ENCODE results near the gene SLC9A8.
"Not testable (repeated sequence)": the region's sequence is repeated elsewhere in the genome, so short reads cannot be mapped to it uniquely, and the experiment has no call there.

SLC9A8 gene

DNA sequence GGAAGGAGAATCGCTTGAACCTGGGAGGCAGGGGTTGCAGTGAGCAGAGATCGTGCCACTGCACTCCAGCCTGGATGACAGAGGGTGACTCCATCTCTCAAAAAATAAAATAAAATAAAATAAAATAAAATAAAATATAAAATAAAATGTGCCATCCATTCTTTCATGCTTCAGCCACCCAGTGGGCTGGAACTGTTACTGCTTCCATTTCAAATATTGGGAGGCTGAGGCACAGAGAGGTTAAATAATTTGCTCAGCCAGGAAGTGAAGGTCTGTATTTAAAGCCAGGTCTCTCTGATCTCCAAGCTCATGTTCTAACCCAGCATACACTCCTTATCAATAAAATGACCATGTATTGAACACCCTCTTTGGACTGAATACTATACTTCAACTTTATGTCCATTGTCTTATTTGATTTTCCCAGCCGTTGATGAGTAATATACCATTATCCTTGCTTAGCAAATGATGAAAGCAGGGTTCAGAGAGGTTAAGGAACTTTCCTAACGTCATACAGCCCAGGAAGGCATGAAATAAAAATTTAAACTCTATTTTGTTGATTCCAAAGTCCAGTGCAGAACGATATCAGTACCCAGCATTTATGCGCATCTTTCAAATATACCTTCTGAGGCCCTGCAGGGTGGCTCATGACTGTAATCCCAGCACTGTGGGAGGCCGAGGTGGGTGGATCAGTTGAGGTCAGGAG is 25.8 kb upstream of the SLC9A8 start:
- DNase-seq = no peak

DNA sequence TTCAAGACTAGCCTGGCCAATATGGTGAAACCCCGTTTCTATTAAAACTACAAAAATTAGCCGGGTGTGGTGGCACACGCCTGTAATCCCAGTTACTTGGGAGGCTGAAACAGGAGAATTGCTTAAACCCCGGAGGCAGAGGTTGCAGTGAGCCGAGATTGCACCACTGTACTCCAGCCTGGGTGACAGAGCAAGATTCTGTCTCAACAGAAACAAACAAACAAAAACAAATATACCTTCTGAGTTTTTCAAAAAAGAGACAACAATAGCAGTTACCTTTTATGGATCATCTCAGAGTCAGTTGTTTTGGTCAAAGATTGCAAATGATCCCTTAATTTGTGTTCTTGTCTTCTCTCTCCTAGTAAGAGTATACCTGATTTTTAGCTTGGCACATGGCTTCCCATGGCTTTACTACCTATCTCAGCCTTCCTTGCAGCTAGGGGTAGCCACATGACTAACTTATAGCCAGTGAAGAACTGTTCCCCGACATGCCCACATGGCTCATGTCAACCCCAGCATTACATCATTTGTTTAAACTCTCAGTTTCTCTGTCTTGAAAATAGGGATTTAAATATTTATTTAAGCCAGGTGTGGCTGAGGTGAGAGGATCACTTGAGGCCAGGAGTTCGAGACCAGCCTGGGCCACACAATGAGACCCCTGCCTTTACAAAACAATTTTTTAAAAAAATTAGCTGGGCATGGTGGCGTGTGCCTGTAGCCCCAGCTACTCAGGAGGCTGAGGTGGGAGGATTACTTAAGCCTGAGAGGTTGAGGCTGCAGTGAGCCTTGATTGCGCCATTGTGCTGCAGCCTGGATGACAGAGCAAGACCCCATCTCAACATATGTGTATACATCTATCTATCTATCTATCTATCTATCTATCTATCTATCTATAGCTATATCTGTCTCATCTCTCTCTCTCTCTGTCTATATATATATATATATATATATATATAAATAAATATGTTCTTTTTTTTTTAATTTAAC is 25.0 kb upstream of the SLC9A8 start:
- DNase-seq = no peak

DNA sequence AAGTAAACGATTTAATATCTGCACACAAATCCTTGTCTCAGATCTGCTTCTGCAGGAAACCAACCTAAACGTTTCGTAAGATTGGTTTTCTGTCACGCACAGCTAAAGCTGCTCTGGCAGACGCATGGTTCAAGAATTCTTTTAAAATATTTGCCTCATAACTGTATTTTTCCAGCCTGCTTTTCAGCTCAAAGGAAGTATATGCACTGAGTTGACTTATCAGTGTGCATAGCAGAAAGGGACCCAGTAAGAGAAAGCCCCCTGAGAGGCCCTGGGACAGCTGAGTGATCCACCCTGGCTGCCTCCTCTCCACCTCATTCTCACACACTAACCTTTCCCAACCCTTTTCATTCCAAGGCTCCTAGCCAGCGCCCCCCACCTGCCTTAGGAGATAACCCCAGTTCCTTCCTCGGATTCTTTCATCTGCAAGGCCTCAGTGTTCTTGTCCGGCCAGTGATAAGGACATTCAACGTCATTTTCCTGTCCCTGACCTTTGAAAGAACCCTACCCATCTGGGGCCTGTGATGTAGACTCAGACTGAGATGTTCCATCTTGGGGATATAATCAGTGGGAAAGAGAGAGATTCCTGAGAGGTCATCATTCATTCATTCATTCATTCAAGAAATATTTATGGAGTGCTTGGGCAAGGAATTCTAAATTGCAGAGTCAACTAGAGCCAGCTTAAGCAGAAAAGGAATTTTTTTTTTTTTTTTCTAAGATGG is 22.4 kb upstream of the SLC9A8 start:
- DNase-seq = no peak

DNA sequence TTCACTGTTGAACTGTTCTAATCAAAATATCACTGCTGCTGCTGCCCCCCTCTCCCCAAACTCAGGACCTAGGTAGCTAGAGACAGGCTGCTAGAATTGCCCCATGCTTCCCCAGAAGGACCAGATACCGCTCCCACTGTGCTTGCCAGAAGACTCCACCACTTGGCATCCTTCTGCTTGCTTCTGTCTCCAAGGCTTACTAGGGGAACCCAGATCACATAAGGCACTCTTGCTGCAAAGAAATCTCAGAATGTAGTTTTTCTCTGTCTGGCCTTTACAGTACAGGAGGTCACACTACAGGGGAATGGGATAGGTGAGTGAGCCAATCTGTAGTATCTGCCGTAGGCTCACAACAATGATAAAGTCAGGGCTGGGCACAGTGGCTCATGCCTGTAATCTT is 21.5 kb upstream of the SLC9A8 start:
- no peak for DNase-seq

DNA sequence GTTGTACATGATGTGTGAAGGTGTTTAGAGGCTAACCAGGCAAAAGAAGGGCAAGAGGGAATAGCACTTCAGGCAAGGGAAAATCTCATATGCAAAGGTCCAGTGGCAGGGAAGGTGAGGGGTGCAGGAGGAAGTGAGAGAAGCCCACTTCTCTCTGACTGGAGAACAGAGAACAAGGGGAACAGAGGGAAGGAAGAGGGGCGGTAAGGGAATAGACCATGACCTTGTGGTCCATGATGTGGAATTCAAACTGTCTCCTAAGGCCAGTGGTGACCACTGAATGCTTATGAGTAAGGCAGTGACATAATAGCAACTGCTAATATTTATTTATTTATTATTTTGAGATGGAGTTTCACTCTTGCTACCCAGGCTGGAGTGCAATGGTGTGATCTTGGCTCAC is 20.6 kb upstream of the SLC9A8 start:
- DNase-seq = no peak

DNA sequence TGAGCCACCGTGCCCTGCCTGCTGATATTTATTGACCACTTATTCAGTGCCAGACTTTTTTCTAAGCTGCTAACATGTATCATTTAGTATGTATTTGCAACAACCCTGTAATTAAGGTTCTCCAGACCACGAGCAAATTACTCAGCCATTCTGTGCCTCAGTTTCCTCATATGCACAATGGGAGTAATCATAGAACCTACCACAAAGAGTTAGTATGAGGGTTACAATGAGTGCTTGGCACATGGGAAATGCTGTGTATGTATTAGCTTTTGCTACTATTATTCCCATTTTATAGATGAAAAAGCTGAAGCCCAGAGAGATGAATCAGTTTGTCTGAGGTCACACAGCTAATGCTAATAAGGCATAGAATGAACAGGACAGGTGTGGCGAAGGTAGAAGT is 20.0 kb upstream of the SLC9A8 start:
- DNase-seq = no peak

DNA sequence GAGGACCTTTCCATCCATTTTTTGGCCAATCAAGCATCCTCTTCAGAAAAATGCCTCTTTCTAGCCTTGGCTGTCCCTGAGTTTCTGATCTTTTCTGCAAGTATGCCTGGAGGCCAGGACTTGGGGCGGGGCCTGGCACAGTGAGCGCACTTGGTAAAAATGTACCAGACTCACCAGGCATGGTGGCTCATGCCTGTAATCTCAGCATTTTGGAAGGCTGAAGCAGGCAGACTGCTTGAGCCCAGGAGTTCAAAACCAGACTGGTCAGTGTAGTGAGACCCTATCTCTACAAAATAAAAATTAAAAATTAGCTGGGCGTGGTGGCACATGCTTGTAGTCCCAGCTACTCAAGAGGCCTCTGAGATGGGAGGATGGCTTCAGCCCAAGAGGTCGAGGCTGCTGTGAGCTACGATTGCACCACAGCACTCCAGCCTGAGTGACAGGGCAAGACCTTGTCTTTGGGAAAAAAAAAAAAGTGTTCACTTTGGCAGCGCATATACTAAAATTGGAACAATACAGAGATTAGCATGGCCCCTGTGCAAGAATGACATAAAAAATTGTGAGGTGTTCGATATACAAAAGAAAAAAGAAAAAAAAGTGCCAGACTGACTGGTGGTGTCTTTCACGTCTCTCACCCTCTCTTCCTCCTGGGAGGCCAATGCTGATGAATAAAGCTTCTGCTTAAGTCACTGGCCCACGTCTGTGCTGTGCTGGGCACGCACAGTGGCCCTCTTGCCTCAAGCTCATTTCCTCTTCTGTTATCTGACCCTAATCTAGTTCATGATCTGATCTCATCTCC is 18.1 kb upstream of the SLC9A8 start:
- DNase-seq = no peak

DNA sequence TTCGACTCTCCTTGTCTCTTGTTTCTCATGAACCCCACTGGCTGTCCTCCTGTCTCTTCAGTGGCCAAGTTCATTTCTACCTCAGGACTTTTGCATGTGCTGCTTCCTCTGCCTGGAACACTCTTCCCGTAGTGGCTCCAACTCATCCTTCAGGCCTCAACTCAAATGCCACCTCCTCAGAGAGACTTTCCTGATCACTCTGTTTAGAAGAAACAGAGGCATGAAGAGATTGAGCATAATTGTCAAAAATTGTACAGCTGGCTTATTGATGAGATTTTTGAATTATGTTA is 17.5 kb upstream of the SLC9A8 start:
- DNase-seq = no peak

DNA sequence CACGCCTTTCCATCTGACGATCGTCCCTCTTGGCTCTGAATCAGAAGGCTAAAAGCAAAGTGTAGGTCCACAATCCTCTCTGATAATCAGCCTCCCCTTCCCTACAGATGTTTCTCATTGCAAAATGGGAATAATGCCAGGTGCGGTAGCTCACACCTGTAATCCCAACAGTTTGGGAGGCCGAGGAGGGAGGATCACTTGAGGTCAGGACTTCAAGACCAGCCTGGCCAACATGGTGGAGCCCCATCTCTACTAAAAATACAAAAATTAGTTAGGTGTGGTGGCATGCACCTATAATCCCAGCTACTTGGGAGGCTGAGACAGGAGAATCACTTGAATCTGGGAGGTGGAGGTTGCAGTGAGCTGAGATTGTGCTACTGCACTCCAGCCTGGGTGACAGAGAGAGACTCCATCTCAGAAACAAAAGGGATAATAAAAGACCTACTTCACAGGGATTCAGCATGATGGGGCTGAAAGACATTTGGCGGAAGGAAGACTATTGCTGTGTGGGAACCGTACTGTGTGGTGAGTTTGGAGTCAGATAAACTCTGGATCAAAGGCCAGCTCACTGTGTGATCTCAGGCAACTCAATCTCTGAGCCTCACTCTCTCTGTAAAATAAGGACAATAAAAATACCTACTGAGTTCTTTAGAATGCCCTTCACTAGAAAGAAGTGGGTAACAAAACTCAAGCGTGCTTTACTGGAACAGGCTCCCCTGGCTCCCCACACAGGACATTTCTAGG is 15.9 kb upstream of the SLC9A8 start:
- DNase-seq = no peak

DNA sequence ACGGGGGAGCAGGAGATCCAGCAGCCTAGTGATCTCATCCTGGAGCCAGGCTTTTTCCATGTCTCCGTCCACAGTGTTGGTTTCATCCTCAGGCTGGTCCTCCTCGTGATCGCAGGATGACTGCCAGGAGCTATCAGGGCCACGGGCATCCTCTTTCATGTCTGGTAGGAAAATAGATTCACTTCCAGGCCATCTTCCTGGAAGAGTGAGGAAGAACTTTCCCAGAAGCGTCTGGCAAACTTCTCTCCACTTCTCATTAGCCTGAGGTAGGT is 15.3 kb upstream of the SLC9A8 start:
- no peak for DNase-seq

DNA sequence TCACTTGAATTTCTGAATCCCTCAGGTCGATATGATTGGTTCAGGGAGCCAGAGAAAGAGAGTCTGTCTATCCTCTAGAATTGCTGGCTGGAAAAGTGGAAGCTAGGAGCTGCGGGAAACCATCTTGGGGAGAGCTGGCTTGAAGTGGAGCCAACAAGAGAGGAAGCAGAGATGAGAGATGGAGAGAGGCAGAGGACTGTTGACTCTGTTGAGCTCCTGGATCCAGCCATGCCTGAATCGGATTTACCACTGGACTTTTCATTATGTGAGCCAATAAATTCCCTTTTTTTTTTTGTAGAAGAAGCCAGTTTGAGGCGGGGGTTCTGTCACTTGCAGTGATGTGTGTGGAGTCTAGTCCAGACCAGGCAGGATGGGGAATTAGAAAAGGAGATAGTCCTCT is 13.9 kb upstream of the SLC9A8 start:
- DNase-seq = no peak

DNA sequence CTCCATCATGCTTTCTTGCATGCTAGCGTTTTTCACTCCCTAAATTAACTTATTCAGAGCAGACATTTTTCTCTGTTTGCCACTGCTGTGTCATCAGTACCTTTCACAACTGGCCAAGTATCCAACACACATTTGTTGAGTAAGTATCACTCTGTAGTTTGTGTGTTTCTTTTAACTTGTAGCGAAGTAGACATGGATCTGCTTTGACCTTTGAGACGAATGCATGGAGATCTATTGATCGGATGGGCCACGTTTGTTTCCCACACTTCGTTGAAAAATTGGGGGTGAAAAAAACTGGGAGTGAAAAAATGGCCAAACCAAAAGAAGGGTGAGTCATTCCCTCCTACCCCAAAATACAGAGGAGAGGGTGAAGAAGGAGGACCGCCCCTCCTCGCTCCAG is 12.9 kb upstream of the SLC9A8 start:
- no peak for DNase-seq

DNA sequence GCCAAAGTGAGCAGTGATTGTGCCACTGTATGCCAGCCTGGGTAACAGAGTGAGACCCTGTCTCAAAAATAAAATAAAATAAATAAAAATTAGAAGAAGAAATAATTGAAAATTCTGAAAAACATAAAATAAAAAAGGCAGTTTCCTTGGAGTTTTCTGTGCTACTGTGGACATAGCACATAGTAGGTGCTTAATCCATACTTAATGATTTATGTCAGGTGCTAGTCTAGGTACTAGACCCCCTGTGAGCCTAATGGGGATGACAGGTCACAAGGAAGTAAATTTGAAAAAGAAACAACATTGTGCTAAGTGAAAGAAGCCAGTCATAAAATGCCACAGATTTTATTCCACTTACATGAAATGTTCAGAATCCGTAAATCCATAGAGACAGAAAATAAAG is 9.2 kb upstream of the SLC9A8 start:
- no peak for DNase-seq

DNA sequence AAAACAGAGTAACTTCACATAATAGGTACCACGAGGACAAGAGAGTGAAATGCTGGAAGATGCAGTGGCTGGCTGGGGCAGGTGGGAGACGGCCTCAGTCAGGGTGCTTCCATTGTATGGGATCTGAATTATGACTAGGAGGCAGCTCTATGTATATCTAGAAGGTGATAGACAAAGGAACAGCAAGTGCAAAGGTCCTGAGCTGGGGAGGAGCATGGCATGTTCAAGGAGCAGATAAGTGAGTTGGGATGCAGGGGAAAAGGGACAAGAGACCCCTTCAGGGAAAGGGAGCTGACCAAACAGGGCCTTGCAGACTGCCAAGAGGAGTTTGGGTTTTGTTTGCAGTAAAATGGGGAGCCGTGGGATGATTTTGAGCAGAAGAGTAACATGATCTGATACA is 8.3 kb upstream of the SLC9A8 start:
- no peak for DNase-seq

DNA sequence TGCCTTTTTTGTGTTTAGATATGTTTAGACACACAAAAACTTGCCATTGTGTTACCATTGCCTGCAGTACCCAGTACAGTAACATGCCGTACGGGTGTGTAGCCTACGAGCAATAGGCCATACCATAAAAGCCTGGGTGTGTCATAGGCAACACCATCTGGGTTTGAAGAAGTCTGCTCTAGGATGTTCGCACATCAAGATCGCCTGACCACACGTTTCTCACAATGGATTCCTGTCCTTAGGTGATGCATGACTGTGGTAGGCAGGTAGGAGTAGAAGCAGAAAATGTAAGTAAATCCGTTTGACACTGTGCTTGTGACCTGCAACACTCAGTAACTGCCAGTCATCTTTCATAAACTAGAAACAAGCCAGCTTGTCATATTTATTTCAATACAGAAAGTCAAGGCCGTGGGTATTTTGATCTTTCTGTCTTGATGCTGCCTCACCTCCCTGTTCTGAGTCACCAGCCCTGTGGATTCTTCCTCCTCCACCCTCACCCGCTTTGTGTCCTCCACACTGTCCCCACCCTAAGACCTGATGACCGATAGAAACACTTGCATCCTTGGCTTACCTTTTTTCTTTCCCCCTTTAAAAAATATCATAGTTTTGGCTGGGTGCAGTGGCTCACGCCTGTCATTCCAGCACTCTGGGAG is 7.3 kb upstream of the SLC9A8 start:
- DNase-seq = not testable (repeated sequence)

DNA sequence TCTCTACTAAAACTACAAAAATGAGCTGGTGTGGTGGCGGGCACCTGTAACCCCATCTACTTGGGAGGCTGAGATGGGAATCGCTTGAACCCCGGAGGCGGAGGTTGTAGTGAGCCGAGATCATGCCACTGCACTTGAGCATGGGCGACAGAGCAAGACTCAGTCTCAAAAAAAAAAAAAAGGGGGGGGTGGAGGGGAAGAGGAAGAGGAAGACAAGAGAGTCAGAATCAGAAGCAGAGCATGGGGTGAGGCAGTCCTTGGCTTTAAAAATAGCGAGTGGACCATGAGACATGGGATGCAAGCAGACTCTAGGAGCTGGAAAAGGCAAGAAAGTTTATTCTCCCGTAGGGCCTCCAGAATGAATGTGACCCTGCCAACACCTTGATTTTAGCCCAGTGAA is 3.9 kb upstream of the SLC9A8 start:
- DNase-seq = no peak

DNA sequence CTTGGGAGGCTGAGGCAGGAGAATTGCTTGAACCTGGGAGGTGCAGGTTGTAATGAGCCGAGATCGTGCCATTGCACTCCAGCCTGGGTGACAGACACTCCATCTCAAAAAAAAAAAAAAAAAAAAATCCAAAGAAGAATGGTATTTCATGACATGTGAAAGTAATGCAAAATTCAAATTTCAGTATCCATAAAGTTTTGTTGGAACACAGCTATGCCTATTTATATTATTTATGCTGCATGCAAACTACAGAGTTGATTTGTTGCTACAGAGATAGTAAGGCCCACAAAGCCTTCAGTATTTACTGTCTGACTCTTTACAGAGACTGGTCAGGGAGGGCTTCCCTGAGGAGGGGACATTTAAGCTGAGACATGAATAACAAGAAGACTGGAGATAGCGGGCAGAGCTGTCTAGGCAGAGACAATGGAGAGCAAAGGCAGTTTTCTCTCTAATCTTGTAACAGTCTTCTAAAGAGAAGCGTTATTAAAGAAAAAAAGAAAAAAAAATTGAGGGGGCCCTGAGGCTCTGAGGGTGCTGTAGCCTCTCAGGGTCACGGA is 2.7 kb upstream of the SLC9A8 start:
- no peak for DNase-seq

DNA sequence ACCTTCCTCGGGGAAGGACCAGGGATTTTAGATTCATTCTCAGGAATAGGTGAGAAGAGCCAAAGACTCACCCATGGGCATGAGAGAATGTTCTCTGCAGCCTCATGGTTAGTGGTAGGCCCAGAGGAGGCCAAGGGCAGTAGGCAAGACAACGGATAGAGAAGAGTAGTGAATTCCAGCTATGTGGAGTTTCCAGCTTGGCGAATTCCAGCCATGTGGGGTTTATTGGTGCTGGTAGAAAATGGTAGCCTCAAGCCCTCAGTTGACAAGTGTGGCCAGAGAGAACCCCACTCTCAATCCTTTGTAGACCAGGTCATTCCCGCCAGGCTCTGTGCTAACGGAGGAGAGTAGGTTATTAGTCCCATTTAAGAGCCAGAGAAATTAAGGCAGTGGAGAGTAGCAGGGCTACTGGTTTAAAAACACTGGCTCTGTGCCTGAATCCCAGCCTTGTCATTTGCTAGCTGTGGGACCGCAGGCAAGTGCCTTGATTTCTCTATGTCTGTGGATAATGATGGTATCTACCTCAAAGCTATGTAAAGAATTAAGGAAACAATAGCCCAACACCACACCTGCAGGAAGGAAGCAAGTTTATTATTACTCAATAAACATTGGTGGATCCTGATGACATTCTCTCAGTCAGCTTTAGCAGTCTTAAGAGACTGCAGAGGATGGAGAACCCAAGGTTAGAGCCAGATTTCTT is 2.0 kb upstream of the SLC9A8 start:
- DNase-seq = no peak

DNA sequence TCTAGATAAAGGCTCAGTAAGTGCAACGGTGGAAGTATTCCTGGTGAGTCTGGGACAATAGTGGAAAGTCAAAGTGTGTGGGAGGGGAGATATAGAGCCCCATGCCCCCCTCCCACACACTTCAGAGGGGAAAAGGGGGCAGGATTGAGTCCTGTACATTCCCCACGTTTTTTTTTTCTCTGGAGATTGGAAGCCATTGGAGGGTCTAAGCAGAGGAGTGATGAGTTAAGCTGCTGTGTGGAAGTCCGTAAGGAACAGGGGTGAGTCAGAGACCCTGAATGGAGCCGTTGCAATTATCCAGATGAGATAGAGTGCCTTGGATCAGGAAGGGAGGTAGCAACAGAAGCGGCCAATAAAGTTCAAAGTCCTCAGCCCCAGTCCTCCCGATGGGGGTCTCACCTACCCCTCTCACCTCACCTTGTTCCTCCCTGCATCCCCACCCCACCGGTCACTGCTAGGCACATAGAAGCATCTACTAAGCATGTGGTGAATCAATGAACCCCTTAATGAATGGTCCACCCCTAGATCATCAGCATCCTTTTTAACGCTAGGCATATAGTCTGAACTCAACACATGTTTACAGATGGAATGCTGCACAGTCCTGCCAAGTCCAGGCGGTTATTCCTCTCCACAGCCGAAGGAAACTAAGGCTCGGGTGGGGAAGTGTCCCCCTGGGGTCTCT is 662 bp upstream of the SLC9A8 start:
- peak; percentile 46 for DNase-seq

DNA sequence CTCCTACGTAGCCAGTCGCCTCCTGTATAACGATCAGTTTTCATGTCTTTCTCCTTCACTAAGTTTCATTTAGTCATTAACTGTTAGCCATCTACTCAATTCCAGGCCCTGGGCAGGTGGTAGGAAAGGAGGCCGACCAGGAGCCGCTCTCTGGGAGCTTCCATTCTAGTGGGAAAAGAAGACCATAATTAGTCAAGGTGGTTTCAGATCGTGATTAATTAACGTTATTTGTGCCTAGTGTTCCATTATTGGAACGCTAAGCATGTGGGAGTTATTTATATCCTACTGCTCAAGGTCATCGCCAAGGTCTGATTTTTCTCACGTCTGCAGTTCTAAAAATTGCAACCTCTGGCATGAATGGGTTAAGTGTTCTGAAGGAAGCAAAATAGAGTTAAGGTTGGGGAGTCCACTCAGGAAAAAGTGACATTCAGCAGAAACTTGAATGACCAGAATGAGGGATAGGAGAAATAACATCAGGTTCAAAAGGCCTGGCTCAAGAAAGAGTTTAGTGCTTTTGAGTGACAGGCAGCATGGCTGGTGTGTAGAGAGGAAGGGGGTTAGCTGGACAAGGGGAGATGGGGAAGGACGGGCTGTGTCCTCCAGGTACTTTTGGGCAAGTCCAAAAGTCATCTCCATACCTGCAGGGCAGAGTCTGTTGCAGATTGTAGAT is 812 bp downstream of the SLC9A8 start:
- DNase-seq = no peak
